HG02610 (cell line): ENCODE results near the gene DOCK1.

Experiments
- ATAC-seq: cut with Tn5 transposase; IDR thresholded peaks from one replicate; pipeline ENCODE4 v1.9.1; 2021; ENCODE audit warnings: mild to moderate bottlenecking, moderate library complexity; ENCODE audit not compliant: unreplicated experiment

The DOCK1 gene

DNA sequence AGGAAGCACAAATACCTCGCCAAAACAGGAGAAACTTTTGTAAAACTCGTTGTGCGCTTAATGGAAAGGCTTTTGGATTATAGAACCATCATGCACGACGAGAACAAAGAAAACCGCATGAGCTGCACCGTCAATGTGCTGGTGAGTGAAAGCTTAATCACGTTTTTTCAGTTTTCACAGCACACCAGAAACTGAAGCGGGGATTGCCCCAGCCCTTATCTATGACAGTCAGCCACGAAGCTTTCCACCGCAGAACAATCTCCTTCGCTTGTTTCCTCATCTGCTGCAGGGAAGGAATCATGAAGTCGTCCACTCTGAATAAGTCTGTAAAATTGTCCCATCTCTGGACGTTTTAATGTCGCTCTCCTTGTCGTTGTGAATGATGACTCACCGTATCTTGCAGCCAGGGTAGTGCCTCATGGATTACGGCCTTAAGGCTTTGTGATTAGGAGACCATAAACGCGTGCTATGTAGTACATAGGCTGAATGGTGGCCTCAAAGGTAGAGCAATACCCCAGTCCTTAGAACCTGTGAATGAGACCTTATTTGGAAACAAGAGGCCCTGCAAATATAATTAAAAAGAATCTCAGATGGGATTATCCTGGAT is 468.9 kb downstream of the DOCK1 start:
- ATAC-seq, result no peak

DNA sequence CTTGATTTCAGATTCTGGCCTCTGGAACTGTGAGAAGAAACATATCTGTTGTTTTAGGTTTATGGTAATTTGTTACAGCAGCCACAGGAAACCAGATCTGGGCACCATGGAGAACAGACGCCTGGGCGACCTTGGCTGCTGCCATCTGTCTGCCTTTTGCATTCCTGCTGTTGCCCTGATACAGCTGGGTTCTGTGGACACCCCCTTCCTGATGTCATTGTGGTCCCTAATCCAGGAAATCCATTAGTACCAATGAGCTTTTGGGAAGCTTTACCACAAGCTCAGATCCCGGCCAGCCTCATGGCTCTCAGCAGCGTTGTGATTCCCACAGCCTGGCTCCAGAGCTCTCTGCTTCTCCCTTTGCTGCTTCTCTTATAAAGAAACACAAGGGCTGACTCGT is 469.7 kb downstream of the DOCK1 start:
- no peak for ATAC-seq

DNA sequence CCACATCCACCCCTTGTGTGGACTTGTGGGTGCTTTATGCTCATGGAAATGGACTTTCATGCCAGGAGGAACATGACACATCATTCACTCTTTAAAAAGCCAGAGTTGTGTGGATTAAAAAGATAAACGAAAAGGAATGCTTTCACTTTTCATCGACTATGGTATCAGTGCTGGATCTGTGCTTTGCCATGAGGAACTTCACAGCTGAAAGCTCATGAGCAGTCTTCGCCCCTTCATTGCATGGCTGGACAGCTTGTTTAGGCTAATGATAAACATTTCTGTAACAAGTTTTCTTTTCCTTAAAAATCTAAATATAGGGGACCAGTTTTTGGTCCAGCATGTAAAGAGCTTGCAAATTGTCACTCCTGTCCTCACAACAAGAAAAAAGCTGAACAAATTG is 470.2 kb downstream of the DOCK1 start:
- ATAC-seq, result no peak

DNA sequence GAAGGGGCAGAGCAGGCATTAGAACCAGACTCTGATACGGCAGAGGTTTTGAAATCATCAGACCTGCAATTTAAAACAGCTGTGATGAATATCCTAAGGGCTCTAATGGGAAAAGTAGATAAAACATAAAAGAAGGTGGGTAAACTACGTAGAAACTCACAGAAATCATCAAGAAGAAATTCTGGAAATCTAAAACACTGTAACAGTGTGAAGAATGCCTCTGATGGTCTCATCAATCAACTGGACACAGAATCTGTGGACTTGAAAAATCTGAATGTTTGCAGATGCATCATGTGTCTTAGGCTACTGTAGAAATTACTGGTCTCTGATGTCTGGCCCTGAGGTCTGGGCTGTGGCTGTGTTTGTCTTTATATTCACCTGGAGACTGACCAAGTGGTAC is 470.8 kb downstream of the DOCK1 start:
- ATAC-seq, result no peak

DNA sequence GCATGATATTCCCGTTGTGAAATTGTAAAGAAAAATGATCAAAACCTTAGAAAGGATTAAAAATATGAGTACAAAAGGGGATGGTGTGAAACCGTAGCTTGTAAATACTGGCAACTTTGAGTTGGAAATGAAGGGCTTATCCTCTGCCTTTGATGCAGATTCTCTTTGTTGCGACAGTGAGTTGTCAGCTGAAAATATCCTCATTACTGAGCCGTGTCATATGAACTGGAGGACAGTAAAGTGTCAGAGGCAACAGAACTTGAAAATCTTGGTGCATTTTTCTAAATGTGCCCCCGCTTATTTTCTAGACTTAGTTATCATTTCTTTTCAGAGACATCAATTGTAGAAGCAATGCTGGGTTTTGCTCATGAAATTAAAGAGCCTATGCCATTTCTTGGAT is 473.4 kb downstream of the DOCK1 start:
- no peak for ATAC-seq

DNA sequence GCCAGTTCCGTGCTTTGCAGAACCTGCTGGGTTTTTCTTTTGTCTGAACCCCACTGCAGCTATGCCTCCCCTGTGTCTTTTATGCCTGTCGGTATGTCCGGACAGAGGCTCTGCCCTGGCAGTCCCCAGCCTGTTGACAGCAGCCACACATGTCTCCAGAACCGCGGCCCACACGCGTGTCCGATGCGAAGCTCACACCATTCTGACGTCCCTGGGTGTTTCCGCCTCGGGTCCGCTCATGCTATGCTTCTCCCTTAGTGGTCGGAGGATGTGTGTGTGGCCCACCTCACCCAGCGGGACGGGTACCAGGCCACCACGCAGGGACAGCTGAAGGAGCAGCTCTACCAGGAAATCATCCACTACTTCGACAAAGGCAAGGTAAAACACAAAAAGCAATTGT is 479.3 kb downstream of the DOCK1 start:
- no peak for ATAC-seq

DNA sequence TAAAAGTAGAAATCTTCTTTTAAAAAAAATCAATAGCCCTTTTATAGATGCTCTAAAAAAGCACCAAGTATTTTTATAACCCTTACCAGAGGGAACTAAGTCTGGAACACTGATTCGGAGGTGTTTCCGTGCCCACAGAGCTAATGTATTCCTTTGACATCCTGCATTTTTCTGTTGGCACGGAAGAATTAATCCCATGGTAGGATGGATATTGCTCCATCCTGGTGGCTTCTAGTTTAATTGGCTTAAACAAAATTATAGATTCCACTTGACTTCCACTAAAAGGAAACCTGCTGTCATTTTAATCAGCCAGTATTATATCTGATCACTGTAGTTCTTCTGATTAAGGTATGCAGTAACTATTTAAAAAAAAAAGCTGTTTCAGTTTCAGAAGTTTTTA is 479.8 kb downstream of the DOCK1 start:
- no peak for ATAC-seq

DNA sequence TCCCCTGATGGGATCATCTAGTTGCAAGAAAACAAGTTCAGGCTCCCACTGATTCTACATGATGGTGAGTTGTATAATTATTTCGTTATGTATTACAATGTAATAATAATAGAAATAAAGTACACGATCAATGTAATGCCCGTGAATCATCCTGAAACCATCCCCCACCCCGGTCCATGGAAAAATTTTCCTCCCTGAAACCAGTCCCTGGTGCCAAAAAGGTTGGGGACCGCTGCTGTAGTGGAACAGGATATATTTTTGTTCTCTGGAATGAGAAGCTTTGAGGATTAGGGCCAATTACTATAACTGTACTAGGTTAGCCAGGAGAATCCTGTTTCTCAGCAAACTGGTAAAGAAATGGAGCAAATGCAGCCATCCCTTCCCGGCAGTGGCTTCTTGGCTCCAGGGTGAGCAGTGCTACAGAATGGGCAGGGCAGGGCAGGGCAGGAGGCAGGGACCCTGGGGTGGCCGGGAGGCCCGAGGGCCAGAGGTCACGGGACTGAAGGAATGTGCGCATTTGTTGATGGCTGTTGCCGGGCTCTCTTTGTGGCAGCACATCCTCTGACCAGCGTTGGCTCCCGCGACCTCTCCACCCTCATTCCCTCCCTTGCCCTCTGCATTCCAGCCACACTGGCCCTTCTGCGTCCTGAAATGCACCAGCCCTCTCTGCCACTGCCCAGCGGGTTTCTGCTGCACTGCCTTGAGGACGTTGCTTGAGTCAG is 481.5 kb downstream of the DOCK1 start:
- no peak for ATAC-seq

DNA sequence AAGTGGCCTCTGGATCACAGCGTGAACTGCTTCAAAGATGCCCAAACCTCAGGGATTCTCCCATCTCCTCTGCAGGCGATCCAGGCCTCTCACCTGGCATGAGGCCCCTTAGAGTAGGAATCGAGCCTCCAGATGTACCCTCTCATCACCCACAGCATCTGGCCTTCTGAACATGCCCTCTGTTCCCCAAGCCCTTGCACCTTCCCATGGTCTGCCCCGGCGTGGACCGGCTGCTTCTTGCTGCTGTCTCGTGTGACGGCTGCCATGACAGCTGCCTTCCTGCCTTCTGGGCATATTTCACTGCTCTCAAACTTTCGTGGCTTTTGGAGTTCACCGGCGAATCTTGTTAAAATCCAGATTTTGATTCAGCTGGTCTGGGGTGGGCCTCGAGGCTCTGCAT is 486.6 kb downstream of the DOCK1 start:
- ATAC-seq, result no peak

DNA sequence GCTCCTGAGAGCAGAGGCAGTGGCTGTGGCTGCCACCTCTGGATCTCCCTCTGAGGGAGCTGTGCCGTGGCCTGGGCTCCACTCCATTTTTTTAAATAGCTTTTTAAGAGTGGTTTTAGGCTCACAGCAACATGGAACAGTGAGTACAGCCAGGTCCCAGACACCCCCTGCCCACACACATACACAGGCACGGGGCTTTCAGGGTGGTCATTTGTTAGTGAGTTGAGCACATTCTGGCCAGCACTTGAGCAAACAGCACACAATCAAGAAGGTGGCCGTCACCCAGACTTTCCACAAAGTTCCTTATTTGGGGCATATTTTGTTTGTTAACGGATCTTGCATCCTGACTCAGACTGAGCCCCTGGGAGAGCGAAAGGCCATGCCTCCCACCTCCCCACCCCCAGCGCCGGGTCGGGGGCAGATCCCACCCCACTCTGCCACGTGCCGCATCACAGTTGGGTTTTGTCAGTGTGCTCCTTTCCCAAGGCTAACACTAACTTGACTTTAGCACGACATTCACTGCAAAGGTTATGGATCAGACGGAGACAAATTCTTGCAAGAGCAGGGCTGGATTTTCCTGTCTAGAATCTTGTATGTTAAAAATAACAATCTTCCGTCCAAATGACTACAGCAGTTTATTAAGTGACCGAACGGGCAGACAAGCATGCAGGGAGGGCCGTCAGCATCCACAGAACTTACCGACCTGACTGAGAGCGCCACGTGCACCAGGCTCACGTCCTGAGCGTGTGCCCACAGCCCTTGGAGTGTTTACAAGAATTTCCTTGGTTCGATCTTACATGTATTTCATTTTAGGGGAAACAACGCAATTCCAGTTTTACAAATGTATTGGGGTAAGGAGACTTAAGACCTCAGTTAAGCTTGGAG is 487.4 kb downstream of the DOCK1 start:
- ATAC-seq, result no peak

DNA sequence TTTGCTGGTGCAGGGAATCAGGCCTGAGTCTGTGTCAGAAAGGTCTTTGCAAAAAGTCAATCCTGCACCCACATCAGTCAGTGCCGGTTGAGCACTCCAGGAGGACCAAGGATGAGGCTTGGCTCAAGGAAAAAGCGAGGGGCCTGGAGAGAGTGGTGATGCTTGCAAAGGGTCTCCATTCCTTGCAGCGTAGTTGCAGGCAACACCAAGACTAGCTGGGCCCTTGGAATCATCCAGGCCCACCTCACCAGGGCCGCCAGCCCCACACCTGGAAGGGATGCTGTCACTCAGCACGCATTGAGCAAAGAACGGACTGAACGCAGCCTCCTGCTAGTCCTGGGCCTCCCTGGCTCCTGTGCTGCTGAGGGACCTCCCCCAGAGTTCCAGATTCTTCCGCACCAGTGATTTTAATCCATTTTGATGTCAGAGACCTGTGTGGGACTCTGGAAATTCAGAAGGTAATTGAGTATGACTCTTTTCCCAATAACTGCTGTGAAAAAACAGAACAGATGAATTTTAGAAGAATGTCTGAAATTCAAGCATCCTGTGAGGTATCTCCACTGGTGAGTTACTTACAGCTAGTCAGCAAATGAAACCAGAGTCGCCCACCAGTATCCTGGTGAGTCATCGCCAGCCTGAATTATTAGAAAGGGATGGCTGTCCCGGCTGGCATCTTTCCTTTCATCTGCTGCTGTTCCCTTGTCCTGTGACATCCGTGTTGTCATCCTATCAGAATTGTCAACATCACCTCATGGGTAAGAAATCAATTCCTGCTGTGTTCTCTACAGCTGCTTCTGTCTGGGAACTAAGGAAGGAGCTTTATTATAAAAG is 493.1 kb downstream of the DOCK1 start:
- no peak for ATAC-seq

DNA sequence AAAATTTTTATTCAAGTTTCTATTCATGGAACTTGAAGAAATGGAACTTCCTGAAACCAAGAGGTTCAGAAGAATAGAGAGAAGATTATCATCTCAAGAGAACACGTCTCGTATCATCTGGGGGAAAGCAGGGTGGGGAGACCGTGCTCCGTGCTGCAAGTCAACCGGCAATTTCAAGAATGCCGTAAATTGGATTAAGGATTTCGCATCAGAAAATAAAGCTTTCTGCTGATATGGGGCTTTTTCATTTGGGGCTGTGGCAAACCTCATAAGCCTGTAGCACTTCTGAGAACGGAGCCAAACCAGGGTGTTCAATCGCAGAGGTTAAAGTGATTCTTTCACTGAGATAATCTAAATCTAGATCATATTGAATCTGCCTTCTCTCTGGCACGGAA is 493.7 kb downstream of the DOCK1 start:
- no peak for ATAC-seq

DNA sequence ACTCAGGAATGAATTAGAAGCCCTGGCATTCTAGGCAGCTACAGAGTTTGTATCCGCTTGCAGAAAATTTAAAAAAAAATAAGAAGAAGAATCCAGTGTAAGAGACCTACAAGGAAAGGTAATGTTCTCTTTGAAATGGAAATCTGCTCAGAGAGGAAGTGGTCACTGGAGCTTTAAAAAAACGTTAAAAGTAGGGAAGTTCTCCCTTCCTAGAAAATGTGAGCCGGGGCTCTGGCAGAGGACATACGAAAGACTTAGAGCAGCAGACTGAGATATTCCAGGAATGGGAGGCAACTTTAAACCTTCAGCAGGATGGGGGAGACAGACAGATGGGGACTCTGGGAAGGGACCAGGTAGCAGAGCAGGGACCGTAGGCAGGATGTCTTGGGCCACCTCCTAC is 494.4 kb downstream of the DOCK1 start:
- no peak for ATAC-seq

DNA sequence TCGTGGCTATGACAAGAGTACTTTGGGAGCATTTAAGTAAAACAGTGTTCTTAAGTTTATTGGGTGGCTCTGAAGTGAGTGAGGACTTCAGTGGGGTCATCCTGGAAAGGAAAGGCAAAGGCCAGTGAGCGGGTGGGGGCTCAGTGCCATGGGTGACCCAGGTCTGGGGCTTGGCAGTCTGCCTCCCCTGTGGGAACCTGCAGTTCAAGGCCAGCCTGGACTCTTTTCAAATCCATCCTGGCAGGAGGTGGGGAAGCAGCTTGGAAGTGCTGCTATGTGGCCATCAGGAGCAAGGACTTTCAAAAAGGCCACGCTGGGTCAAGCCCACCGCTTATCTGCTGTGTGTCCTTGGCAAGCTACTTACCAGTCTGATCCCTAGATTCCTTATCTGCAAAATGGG is 495.0 kb downstream of the DOCK1 start:
- ATAC-seq, result no peak

DNA sequence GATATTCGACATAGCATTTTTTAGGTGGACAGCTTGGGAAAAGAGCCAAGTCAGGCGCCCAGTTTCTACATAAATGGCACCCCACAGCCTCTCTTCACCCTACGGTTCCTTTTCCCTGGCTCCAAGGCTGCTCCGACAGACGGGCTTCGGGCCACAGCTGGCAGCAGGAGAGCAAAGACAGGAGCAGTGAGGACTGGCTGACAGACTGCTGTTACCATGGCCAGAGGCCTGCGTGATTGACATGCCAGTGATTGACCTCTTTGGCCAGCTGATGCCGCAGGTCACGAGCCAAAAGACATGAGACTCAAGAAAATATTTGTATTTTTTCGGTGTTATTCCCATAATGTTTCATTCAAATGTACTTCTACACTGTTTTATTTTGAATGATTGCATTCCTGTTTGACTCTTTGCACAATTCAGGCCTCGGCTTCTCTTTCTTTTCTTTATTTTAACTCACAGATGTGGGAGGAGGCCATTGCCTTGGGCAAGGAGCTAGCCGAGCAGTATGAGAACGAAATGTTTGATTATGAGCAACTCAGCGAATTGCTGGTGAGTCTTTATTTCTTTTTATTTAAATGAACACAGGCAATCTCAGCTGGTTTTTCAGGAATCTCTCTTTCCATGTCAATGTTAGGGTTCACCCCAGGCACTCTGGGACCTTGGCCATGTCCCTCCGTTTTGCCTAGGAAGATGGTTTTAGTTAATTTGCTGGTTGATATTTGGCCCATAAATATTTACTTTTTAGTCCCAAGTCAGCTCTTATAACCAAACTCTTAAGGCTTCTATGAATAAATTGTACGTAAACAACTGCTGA is 497.6 kb downstream of the DOCK1 start:
- ATAC-seq, result no peak

DNA sequence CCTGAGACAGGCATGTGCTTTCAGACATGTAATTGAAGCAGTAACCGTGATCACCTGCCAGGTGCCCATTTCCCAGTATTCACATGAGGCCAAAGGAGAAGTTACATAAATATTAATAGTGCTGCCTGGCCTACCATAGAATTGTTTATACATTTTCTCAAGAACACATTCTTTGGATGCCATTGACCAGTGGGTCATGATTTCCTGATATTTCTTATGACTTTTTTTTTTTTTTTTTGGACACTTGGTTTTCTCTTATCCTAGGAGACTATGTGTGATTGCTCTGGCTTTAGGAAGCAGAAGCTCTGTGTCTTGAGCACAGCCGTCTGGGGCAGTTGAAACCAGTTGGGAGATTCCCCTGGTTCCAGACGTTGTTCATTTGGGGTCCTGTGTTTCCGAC is 500.0 kb downstream of the DOCK1 start:
- no peak for ATAC-seq

DNA sequence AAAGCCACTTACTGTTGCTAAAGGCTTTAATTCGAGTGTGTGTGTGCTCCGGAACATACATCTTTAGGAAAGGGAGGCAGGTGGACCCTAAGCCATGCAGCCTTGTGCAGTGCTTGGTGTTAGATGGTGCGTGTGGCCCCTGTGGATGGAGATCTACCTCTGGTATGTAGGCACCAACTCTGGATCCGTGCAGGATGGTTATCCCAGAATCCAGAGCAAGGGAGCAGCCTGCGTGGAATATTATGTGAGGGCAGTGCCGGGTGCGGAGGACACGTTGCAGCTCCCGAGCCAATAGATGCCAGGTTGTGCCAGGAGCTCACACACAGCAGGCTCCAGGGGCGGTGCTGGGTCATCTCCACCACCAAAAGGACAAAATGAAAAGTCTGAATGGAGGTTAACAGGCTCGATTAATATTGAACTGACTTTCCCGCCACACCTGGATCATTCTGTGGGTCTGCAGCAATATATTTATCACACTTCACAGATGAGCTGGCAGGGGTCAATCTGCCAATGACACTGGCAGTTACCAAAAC is 500.9 kb downstream of the DOCK1 start:
- no peak for ATAC-seq

DNA sequence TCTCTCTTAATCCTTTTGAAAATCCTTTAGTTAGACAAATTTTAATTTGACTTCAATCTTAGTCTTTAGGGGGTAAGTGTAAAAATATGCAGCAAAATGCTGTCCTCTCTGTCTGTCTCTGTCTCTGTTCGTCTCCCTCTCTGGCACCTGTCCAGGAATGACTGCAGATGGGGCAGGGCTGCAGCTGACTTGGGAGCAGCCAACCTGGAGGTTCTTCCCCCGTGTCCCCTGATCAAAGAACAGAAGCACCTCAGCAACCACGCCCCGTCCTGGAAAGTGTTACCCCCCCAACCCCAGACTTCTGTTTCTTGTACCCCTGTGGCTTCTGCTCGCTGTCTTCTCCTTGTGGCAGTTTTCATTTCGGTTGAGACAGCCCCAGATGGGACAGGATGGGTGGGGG is 502.3 kb downstream of the DOCK1 start:
- ATAC-seq, result no peak

DNA sequence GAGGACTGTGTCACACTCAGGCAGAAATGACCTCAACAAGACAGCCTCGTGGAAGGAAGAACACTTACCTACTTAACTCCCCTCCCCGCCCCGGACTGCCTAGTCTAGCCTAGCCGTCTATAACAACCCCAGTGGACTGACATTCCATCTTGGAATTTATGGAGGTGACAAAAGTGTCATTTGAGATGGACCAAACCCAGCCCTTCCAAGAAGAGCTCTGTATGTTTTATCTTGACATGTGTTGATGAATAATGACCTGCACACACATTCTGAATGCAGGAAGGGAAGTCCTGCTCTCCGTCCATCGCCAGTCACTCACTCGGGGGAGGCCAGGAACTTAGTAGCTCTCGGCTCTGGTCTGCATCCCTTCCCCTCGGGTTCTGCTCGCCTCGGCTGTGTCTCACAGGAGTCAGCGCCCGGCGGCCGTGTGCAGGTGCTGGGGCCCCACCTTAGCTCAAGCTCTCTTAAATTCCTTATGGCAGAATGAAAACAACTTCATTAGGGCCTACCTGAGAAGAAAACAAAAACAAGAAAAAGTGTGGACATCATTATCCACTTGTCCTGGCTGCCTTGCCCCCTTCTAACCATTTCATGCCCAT is 503.0 kb downstream of the DOCK1 start:
- ATAC-seq, result no peak

DNA sequence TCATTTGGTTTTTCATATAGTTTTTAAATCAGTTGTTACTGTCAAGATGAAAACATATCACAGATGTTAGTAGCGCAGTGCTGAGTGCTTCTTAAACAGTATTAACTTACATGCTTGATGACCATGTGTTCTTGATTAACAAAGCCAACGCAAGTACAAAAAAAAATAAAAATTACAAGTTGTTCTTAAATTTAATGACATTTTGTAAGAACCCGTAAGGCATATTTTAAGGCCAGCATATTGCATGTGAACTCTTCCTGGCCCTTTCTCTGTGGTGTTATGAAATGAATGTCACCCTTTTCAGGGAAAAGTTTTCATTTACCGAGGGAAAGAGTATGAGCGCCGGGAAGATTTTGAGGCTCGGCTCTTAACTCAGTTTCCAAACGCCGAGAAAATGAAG is 503.5 kb downstream of the DOCK1 start:
- no peak for ATAC-seq
